Naive thymus-derived CD8-positive, alpha-beta T cell (primary cell): Measurements from ENCODE around the gene CXorf49. TPM values are rescaled to one million over a fixed set of nuclear protein-coding genes. Genes with fewer than 3 reads are reported as not detected.
"Not testable (repeated sequence)": the region's sequence is repeated elsewhere in the genome, so short reads cannot be mapped to it uniquely, and the experiment has no call there.

ENCODE experiments used
- ATAC-seq, 2 donors: fragments of 150-1000 bp; cut with Tn5 transposase in 1 of 2; sonication (Bioruptor Pico), chemical (Tn5 transposase) in 1 of 2; 1 replicate in 1 of 2; 2 replicates in 1 of 2; pipeline ENCODE4 v1.10.0; 2021; ENCODE audit warnings: mild to moderate bottlenecking in 2 of 2, moderate library complexity in 2 of 2
- POLR2A ChIA-PET: fragments of 350-600 bp; sonication (Branson Sonifier 250); formaldehyde crosslinking; loops from one replicate; lab custom pipeline; 2021; ENCODE audit warnings: antibody characterized with exemption; lab: Charles Lee
- DNase-seq, 10 donors: peaks; one replicate each; pipeline versions ENCODE4 v3.0.0 to v3.0.0-alpha.2; 2020 to 2022
- H3K27ac Mint-ChIP-seq, 10 donors: one replicate each; pipeline ENCODE4 v1.8.0; 2020 to 2022; ENCODE audit warnings: mild to moderate bottlenecking in 10 of 10, mixed read lengths in 10 of 10, moderate library complexity in 4 of 10, inconsistent platforms in 1 of 10
- H3K27me3 Mint-ChIP-seq, 5 donors: one replicate each; pipeline ENCODE4 v1.8.0; 2021 to 2022; ENCODE audit warnings: mixed read lengths in 5 of 5
- H3K36me3 Mint-ChIP-seq, 3 donors: one replicate each; pipeline ENCODE4 v1.8.0; 2020 to 2022; ENCODE audit warnings: mixed read lengths in 3 of 3, mild to moderate bottlenecking in 2 of 3, inconsistent platforms in 1 of 3
- H3K4me1 Mint-ChIP-seq, 4 donors: one replicate each; pipeline ENCODE4 v1.8.0; 2021 to 2022; ENCODE audit warnings: mixed read lengths in 4 of 4
- H3K4me3 Mint-ChIP-seq, 10 donors: one replicate each; pipeline ENCODE4 v1.8.0; 2020 to 2022; ENCODE audit warnings: mild to moderate bottlenecking in 10 of 10, mixed read lengths in 10 of 10, moderate library complexity in 6 of 10, inconsistent platforms in 1 of 10
- H3K9me3 Mint-ChIP-seq, 9 donors: one replicate each; pipeline ENCODE4 v1.8.0; 2020 to 2022; ENCODE audit warnings: mixed read lengths in 9 of 9, mild to moderate bottlenecking in 3 of 9, inconsistent platforms in 1 of 9, moderate library complexity in 1 of 9
- polyA plus RNA-seq, 3 donors: library from polyadenylated mRNA; unstranded; fragments of 300-500 nt; fragmentation: Illumina TruSeq; gene quantifications; one replicate each; pipeline ENCODE4 v1.2.3, GENCODE V29; 2021
- total RNA-seq, 8 experiments: library from RNA in 2 of 8; stranded (reverse) in 2 of 8; gene quantifications; one replicate each; pipeline ENCODE4 v1.2.3 and lab custom pipeline; 2021 to 2026

Gene CXorf49
- total RNA-seq (not detected), polyA plus RNA-seq (not detected), total RNA-seq (lab: John Stamatoyannopoulos, UW) (0 reads per million in 6 experiments)

DNA sequence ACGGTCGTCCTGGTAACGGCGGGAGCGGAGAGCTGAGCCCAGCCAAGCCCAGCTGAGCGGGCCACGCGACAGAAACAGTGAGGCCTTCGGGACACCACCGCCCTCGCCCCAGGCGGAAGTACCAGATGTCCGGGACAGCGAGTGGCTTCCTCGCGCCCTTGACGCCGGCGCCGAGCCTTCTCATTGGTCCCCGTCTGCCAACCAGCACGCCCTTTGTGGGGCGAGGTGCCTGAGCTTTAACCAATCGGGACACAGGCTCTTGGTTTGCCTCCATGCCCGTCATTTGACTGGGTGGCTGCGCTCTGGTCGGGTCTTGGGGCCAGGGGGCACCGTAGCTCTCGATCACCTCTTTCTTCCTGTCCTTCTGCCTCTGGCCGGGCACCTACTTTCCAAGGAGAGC lies at the start of gene CXorf49:
CXorf49 (minus strand) TSS at position 101 of the 400 bp plus-strand sequence. CDS start 134 bp downstream, outside the sequence.
- H3K4me3 Mint-ChIP-seq, POLR2A ChIA-PET, H3K4me1 Mint-ChIP-seq, DNase-seq, H3K36me3 Mint-ChIP-seq, H3K9me3 Mint-ChIP-seq, H3K27me3 Mint-ChIP-seq, ATAC-seq, H3K27ac Mint-ChIP-seq: not testable (repeated sequence)

DNA sequence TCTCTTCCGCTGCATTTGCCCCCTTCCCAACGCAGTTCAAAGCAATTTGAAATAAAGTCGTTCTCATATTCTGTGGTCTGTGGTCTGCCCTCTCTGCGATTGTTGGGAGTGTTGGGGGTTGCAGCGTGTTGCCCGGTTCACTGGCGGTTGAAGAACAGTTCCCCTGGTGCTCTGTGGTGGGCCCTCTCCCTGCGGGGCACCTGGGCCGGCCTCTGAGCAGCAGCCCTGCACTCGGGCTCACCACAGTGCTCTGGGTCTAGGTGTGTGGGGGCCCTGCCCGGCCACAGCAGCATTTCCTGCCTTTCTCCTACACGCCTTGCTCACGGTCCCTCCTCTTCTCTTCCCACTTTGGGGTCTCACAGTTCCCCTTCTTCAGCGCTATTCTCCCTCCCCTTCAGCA lies 49.0 kb upstream of the CXorf49 start:
- H3K36me3 Mint-ChIP-seq, H3K27ac Mint-ChIP-seq, POLR2A ChIA-PET, H3K27me3 Mint-ChIP-seq, H3K4me1 Mint-ChIP-seq, DNase-seq, H3K4me3 Mint-ChIP-seq, H3K9me3 Mint-ChIP-seq: not testable (repeated sequence)
- peak; percentile 46 to 56 for ATAC-seq

- H3K27ac Mint-ChIP-seq, H3K9me3 Mint-ChIP-seq, H3K4me1 Mint-ChIP-seq, DNase-seq, H3K27me3 Mint-ChIP-seq, H3K36me3 Mint-ChIP-seq, POLR2A ChIA-PET, H3K4me3 Mint-ChIP-seq: not testable (repeated sequence)
- peak in 1 of 2 donors; percentile 35 for ATAC-seq
Measured at GRCh38 chrX:71765613-71766012, 47.5 kb upstream of the CXorf49 start.

- DNase-seq, POLR2A ChIA-PET, H3K9me3 Mint-ChIP-seq, H3K36me3 Mint-ChIP-seq, H3K4me1 Mint-ChIP-seq, H3K27me3 Mint-ChIP-seq, ATAC-seq, H3K27ac Mint-ChIP-seq, H3K4me3 Mint-ChIP-seq: not testable (repeated sequence)
Measured at GRCh38 chrX:71764832-71765231, 46.7 kb upstream of the CXorf49 start.

GRCh38 chrX:71763049-71763448 lies 45.0 kb upstream of the CXorf49 start, which contains the start of gene CXorf49B:
Gene CXorf49B, plus strand, starts transcription at chrX:71763349. Its CDS starts 75 bp downstream, at chrX:71763424.
- DNase-seq, H3K36me3 Mint-ChIP-seq, POLR2A ChIA-PET, H3K4me3 Mint-ChIP-seq, ATAC-seq, H3K4me1 Mint-ChIP-seq, H3K9me3 Mint-ChIP-seq, H3K27me3 Mint-ChIP-seq, H3K27ac Mint-ChIP-seq: not testable (repeated sequence)

DNA sequence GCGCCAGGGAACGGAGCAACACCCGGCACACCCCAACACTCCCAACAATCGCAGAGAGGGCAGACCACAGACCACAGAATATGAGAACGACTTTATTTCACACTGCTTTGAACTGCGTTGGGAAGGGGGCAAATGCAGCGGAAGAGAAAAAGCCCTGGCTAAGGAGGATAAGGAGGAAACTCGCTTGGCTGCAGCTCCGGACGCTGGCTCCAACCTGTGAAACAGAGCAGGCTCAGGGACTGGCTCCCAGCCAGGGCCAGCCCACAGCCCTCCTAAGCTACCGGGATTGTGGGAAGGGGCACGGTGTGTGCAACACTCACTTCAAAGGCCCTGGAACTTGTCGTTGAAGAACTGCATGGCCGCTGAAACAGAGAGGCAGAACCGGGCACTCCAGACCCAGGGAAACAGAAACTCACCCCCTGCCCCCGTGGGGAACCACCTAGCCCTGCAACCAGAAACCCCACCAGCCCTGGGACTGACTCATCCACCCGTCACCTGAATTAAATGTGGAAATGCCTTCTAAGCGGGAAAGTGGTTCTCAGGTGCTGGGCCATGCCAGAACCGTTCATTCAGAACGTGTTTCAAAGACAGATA lies 42.7 kb upstream of the CXorf49 start:
- H3K27ac Mint-ChIP-seq, POLR2A ChIA-PET, DNase-seq, H3K4me3 Mint-ChIP-seq, H3K9me3 Mint-ChIP-seq, ATAC-seq, H3K4me1 Mint-ChIP-seq, H3K27me3 Mint-ChIP-seq, H3K36me3 Mint-ChIP-seq: not testable (repeated sequence)

GRCh38 chrX:71720289-71720886 lies 2.3 kb upstream of the CXorf49 start:
- POLR2A ChIA-PET, DNase-seq, H3K36me3 Mint-ChIP-seq, H3K27ac Mint-ChIP-seq, H3K4me1 Mint-ChIP-seq, H3K9me3 Mint-ChIP-seq, H3K4me3 Mint-ChIP-seq, H3K27me3 Mint-ChIP-seq, ATAC-seq: not testable (repeated sequence)

- H3K9me3 Mint-ChIP-seq, POLR2A ChIA-PET, H3K4me1 Mint-ChIP-seq, H3K27me3 Mint-ChIP-seq, H3K36me3 Mint-ChIP-seq, H3K4me3 Mint-ChIP-seq, ATAC-seq, H3K27ac Mint-ChIP-seq: not testable (repeated sequence)
- peak in 1 of 10 donors; percentile 41 for DNase-seq
Measured at GRCh38 chrX:71719195-71719594, 1.1 kb upstream of the CXorf49 start.

DNA sequence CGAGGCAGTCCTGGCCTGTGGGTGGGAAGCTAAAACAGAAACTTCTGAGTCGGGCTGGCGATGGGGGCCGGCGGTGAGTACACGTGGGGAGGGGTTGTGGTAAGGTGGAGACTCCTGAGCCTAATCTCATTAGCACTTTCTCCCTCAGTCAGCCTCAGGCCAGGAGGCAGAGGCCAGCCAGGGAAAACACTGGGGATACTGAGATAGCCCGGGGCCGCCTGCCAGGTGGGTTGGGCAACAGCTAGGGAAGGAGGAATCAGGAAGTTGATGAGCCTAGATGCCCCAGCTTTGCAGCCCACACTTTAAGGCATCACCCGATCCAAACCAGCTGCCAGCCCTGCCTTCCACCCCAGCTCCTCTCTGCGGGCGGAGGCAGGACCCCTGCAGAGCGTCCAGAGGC lies 1.8 kb downstream of the CXorf49 start:
- H3K27me3 Mint-ChIP-seq, H3K27ac Mint-ChIP-seq, ATAC-seq, POLR2A ChIA-PET, DNase-seq, H3K9me3 Mint-ChIP-seq, H3K4me1 Mint-ChIP-seq, H3K4me3 Mint-ChIP-seq, H3K36me3 Mint-ChIP-seq: not testable (repeated sequence)

DNA sequence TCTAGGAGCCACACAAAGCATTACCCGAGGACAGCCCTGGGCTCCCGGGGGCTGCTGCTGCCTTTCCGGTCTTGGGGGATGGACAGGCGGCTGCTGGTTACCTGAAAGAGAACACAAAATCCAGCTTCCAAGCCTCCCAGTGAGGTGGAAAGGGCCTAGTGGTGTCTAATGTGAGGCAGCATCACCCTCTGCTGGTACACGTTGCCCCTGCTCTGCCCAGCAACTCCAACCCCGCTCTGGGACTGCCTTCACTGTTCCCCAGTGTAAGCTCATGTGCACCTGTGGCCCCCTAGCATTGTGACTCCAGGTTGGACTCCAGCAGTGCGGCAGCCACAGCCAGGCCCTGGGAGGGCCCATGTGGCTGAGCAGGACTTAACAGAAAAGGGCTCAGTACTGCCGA lies 2.5 kb downstream of the CXorf49 start:
- H3K9me3 Mint-ChIP-seq, POLR2A ChIA-PET, H3K4me3 Mint-ChIP-seq, DNase-seq, H3K4me1 Mint-ChIP-seq, H3K27me3 Mint-ChIP-seq, H3K36me3 Mint-ChIP-seq, H3K27ac Mint-ChIP-seq: not testable (repeated sequence)
- peak; percentile 36 to 58 for ATAC-seq

GRCh38 chrX:71714064-71714463 lies 4.0 kb downstream of the CXorf49 start:
- POLR2A ChIA-PET, H3K4me3 Mint-ChIP-seq, H3K4me1 Mint-ChIP-seq, H3K27me3 Mint-ChIP-seq, DNase-seq, H3K9me3 Mint-ChIP-seq, H3K36me3 Mint-ChIP-seq, H3K27ac Mint-ChIP-seq: not testable (repeated sequence)
- peak; percentile 53 to 63 for ATAC-seq

DNA sequence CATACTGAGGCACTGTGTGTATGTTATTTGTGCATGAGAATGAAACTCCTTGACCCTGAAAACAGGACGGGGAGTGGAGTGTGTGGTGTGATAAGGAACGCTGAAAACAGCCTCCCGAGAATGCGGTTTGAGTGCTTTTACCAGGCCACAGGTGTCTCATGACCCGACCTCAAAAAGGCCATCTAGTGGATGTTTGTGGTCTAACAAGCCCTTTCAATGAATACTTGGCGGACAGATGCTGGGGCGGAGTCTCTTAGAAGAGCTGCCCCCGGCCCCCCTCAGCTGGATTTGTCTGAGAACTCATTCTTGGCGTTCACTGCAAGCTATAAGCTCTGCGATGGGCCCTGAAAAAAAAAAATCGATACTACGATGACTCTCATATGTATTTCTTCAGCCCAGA lies 15.2 kb downstream of the CXorf49 start:
- ATAC-seq = peak; percentile 45 to 48
- DNase-seq, H3K9me3 Mint-ChIP-seq, POLR2A ChIA-PET, H3K27ac Mint-ChIP-seq, H3K4me1 Mint-ChIP-seq, H3K4me3 Mint-ChIP-seq, H3K27me3 Mint-ChIP-seq, H3K36me3 Mint-ChIP-seq: not testable (repeated sequence)

- H3K27me3 Mint-ChIP-seq, ATAC-seq, POLR2A ChIA-PET, DNase-seq, H3K36me3 Mint-ChIP-seq, H3K4me3 Mint-ChIP-seq, H3K27ac Mint-ChIP-seq, H3K4me1 Mint-ChIP-seq, H3K9me3 Mint-ChIP-seq: not testable (repeated sequence)
Measured at GRCh38 chrX:71699023-71699344, 19.1 kb downstream of the CXorf49 start.
